CD4-positive, alpha-beta T cell (primary cell): ENCODE results near the gene TTC28. TPM values are rescaled to one million over a fixed set of nuclear protein-coding genes. Genes with fewer than 3 reads are reported as not detected.

Experiments
- ATAC-seq: fragments of 200-7000 bp; cut with Tn5 transposase; one replicate; pipeline ENCODE4 v1.10.0; 2022; ENCODE audit warnings: mild to moderate bottlenecking; ENCODE audit not compliant: poor library complexity
- CTCF ChIA-PET: fragments of 350-600 bp; sonication (Branson Sonifier 250); formaldehyde crosslinking; loops from one replicate; lab custom pipeline; 2021; ENCODE audit warnings: antibody characterized with exemption, inconsistent platforms; lab: Charles Lee
- POLR2A ChIA-PET: fragments of 350-600 bp; sonication (Branson Sonifier 250); formaldehyde crosslinking; loops from one replicate; lab custom pipeline; 2021; ENCODE audit warnings: antibody characterized with exemption, inconsistent platforms; lab: Charles Lee
- DNase-seq, 14 experiments: peaks; one replicate each; pipeline ENCODE4 v3.0.0-alpha.2; 2013 to 2020; ENCODE audit warnings: mixed read lengths in 2 of 14
- H3K27ac ChIP-seq, 2 donors: one replicate each; pipeline versions ENCODE4 v1.5.1 to v1.7.0; 2013; ENCODE audit warnings: low read length in 2 of 2, low read depth in 1 of 2, mild to moderate bottlenecking in 1 of 2
- H3K27me3 ChIP-seq, 2 experiments: 1 replicate in 1 of 2; 2 replicates in 1 of 2; pipeline versions ENCODE4 v1.6.1 to v1.7.0; 2013; ENCODE audit warnings: low read length in 2 of 2, control low read depth in 1 of 2, mild to moderate bottlenecking in 1 of 2, moderate library complexity in 1 of 2; ENCODE audit not compliant: insufficient read depth in 2 of 2, control insufficient read depth in 1 of 2
- H3K36me3 ChIP-seq: one replicate; pipeline ENCODE4 v1.6.1; 2013; ENCODE audit warnings: low read length, control low read depth; ENCODE audit not compliant: insufficient read depth
- H3K4me1 ChIP-seq: one replicate; pipeline ENCODE4 v1.6.1; 2013; ENCODE audit warnings: low read length, control low read depth; ENCODE audit not compliant: insufficient read depth
- H3K4me3 ChIP-seq: one replicate; pipeline ENCODE4 v1.5.1; 2013; ENCODE audit warnings: mild to moderate bottlenecking, low read length, moderate library complexity
- H3K9me3 ChIP-seq, 2 experiments: 1 replicate in 1 of 2; 2 replicates in 1 of 2; pipeline versions ENCODE4 v1.6.1 to v1.7.0; 2013; ENCODE audit warnings: low read length in 2 of 2, mild to moderate bottlenecking in 2 of 2, control low read depth in 1 of 2, moderate library complexity in 1 of 2; ENCODE audit not compliant: control insufficient read depth in 1 of 2, insufficient read depth in 1 of 2
- H3K27ac Mint-ChIP-seq: one replicate; pipeline ENCODE4 v1.8.0; 2020; ENCODE audit warnings: mixed read lengths
- H3K27me3 Mint-ChIP-seq: one replicate; pipeline ENCODE4 v1.8.0; 2021; ENCODE audit warnings: mixed read lengths
- H3K36me3 Mint-ChIP-seq: one replicate; pipeline ENCODE4 v1.8.0; 2021; ENCODE audit warnings: low read depth, mixed read lengths
- H3K4me1 Mint-ChIP-seq: one replicate; pipeline ENCODE4 v1.8.0; 2021; ENCODE audit warnings: low read depth, mixed read lengths
- H3K4me3 Mint-ChIP-seq: one replicate; pipeline ENCODE4 v1.8.0; 2020; ENCODE audit warnings: mild to moderate bottlenecking, mixed read lengths
- H3K9me3 Mint-ChIP-seq: one replicate; pipeline ENCODE4 v1.8.0; 2020; ENCODE audit warnings: mixed read lengths
- CTCF ChIP-seq: fragments of 200-600 bp; IDR thresholded peaks from one replicate; pipeline ENCODE4 v1.8.0; 2022; ENCODE audit warnings: antibody characterized with exemption, mild to moderate bottlenecking
- intact Hi-C, 2 experiments: fragments of 100-400 bp; cut with DNase I in 1 of 2; cut with micrococcal nuclease in 1 of 2; formaldehyde crosslinking; loops; one replicate each; pipeline versions ENCODE4 v1.15.1 to v1.9.0; 2023 to 2025; cut with DNase I, micrococcal nuclease
- total RNA-seq, 174 experiments: library from RNA in 2 of 174; stranded (reverse) in 2 of 174; gene quantifications; one replicate each; pipeline ENCODE4 v1.2.3 and lab custom pipeline; 2021 to 2026

TTC28 gene
- total RNA-seq, 2 experiments from 2014 or later: 4.6 to 5.7 TPM

- CTCF ChIA-PET: no interaction called here
Measured at GRCh38 chr22:28379075-28379779, 300.4 kb downstream of the TTC28 start.

GRCh38 chr22:28375761-28376534, 303.7 kb downstream of the TTC28 start:
- ChIA-PET CTCF (no interaction called here), POLR2A (interaction anchor here (0.6 kb wide), 1 partner anchor 347 kb away, joined by 3 read pairs; no protein-coding TSS in a partner anchor)
- no peak overlapping the region for H3K4me3 Mint-ChIP-seq
- Histone ChIP-seq H3K4me1 (no peaks in the 10 kb centered on the region), H3K36me3 (no peaks in the 10 kb centered on the region), H3K9me3 (no peaks in the 10 kb centered on the region), H3K4me3 (no peak overlapping the region), H3K27me3 (no peaks in the 10 kb centered on the region), H3K27ac (no peak overlapping the region)
- no peaks in the 10 kb centered on the region for H3K9me3 Mint-ChIP-seq
- H3K27me3 Mint-ChIP-seq: no peaks in the 10 kb centered on the region
- H3K4me1 Mint-ChIP-seq: peaks cover 4% of the 10 kb centered on the region
- H3K36me3 Mint-ChIP-seq: no peaks in the 10 kb centered on the region
- intact Hi-C loops: no loop called here
- no peak for DNase-seq
- H3K27ac Mint-ChIP-seq: no peak overlapping the region
- ATAC-seq: no peak
- no peak for TF ChIP-seq CTCF

More at GRCh38 chr22:28379075-28379779, 300.4 kb downstream of the TTC28 start:
- Mint-ChIP-seq H3K9me3 (no peaks in the 10 kb centered on the region), H3K27ac (no peak overlapping the region), H3K4me3 (no peak overlapping the region), H3K27me3 (no peaks in the 10 kb centered on the region), H3K4me1 (peaks cover 4% of the 10 kb centered on the region), H3K36me3 (no peaks in the 10 kb centered on the region)
- Histone ChIP-seq H3K36me3 (no peaks in the 10 kb centered on the region), H3K27ac (no peak overlapping the region), H3K4me1 (no peaks in the 10 kb centered on the region), H3K27me3 (no peaks in the 10 kb centered on the region), H3K9me3 (no peaks in the 10 kb centered on the region), H3K4me3 (no peak overlapping the region)
- POLR2A ChIA-PET: interaction anchor here (1.0 kb wide), 1 partner anchor 27 kb away, joined by 3 read pairs; no protein-coding TSS in a partner anchor
- ATAC-seq: no peak
- no peak for DNase-seq
- TF ChIP-seq CTCF: no peak
- intact Hi-C loops: no loop called here

GRCh38 chr22:28373831-28374230, 305.8 kb downstream of the TTC28 start:
- DNase-seq (no peak), ATAC-seq (no peak)
- Histone ChIP-seq H3K27me3 (no peaks in the 10 kb centered on the region), H3K36me3 (no peaks in the 10 kb centered on the region), H3K4me1 (peaks cover 4% of the 10 kb centered on the region), H3K9me3 (no peaks in the 10 kb centered on the region), H3K4me3 (no peak overlapping the region), H3K27ac (no peak overlapping the region)
- no peak overlapping the region for H3K27ac Mint-ChIP-seq
- no peaks in the 10 kb centered on the region for H3K27me3 Mint-ChIP-seq
- H3K36me3 Mint-ChIP-seq: no peaks in the 10 kb centered on the region
- no peak for TF ChIP-seq CTCF
- peaks cover 15% of the 10 kb centered on the region for H3K4me1 Mint-ChIP-seq
- H3K9me3 Mint-ChIP-seq: no peaks in the 10 kb centered on the region
- H3K4me3 Mint-ChIP-seq: no peak overlapping the region
- POLR2A ChIA-PET: no interaction called here
- CTCF ChIA-PET: no interaction called here
- intact Hi-C loops: no loop called here
